ENCODE data around the gene MREG. TPM values are rescaled to one million over a fixed set of nuclear protein-coding genes. Genes with fewer than 3 reads are reported as not detected.

MREG gene
- total RNA-seq, 1 experiment from 2014 or later = 16.9 TPM

DNA sequence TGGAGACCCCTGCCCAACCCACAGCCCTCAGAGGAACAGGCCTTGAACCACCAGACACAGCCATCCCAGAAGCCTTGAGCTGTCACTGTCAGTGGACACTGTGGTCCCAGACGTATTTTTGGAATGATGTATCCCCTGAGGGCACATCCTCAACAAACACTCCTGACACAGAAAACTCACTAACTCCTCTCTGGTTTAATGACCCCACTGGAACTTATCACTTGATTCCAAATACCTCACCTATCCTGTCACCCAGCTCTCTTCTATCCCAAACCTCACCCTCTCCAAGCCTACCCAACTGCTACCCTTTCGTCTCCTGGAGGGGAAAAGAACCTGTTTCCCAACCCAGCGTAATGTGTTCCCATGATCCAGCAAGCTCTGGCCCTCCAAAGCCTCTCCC is 111.6 kb downstream of the MREG start:
- Histone ChIP-seq H3K27ac (ENCODE audit: low read depth, low read length) (no peak overlapping the region), H3K4me3 (replicated peaks in 1 of 2; ENCODE audit: low read depth in 1 of 2, low read length in 2 of 2) (no peak overlapping the region), H3K9me3 (ENCODE audit: control insufficient read depth in 1 of 2, insufficient read depth in 1 of 2, low read depth in 1 of 2, low read length in 2 of 2) (no peaks in the 10 kb centered on the region), H2AFZ (ENCODE audit: low read depth, low read length, poor library complexity, severe bottlenecking) (no peak overlapping the region), H3K4me2 (ENCODE audit: low read length) (no peak overlapping the region), H3K4me1 (ENCODE audit: control insufficient read depth in 1 of 2, insufficient read depth in 2 of 2, low read length in 2 of 2) (no peaks in the 10 kb centered on the region), H3K9me2 (ENCODE audit: insufficient read depth) (no peaks in the 10 kb centered on the region), H3K36me3 (ENCODE audit: control insufficient read depth in 1 of 2, insufficient read depth in 2 of 2, low read length in 2 of 2) (no peaks in the 10 kb centered on the region), H3K79me2 (ENCODE audit: insufficient read depth, low read length) (no peaks in the 10 kb centered on the region), H3K27me3 (ENCODE audit: insufficient read depth, low read length) (no peaks in the 10 kb centered on the region), H3K9ac (ENCODE audit: low read length) (no peak overlapping the region), H4K20me1 (ENCODE audit: insufficient read depth) (no peaks in the 10 kb centered on the region)
- TF ChIP-seq EZH2 (IDR thresholded peaks at IDR 0.05) = no peak
- TF ChIP-seq, protein P1, sequence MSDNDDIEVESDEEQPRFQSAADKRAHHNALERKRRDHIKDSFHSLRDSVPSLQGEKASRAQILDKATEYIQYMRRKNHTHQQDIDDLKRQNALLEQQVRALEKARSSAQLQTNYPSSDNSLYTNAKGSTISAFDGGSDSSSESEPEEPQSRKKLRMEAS (IDR thresholded peaks at IDR 0.05) = no peak
- TF ChIP-seq EGR1 (IDR thresholded peaks at IDR 0.05; ENCODE audit: low read depth) = no peak
- no peak for TF ChIP-seq SIN3A (IDR thresholded peaks at IDR 0.05; ENCODE audit: low read depth)
- no peak for TF ChIP-seq TCF7L2 (IDR thresholded peaks at IDR 0.05; ENCODE audit: borderline replicate concordance, extremely low read depth, insufficient read depth, insufficient read length)
- no peak for TF ChIP-seq POLR2A (IDR thresholded peaks at IDR 0.05; ENCODE audit: borderline replicate concordance, extremely low read depth, insufficient read depth, insufficient read length)
- TF ChIP-seq, protein P2, sequence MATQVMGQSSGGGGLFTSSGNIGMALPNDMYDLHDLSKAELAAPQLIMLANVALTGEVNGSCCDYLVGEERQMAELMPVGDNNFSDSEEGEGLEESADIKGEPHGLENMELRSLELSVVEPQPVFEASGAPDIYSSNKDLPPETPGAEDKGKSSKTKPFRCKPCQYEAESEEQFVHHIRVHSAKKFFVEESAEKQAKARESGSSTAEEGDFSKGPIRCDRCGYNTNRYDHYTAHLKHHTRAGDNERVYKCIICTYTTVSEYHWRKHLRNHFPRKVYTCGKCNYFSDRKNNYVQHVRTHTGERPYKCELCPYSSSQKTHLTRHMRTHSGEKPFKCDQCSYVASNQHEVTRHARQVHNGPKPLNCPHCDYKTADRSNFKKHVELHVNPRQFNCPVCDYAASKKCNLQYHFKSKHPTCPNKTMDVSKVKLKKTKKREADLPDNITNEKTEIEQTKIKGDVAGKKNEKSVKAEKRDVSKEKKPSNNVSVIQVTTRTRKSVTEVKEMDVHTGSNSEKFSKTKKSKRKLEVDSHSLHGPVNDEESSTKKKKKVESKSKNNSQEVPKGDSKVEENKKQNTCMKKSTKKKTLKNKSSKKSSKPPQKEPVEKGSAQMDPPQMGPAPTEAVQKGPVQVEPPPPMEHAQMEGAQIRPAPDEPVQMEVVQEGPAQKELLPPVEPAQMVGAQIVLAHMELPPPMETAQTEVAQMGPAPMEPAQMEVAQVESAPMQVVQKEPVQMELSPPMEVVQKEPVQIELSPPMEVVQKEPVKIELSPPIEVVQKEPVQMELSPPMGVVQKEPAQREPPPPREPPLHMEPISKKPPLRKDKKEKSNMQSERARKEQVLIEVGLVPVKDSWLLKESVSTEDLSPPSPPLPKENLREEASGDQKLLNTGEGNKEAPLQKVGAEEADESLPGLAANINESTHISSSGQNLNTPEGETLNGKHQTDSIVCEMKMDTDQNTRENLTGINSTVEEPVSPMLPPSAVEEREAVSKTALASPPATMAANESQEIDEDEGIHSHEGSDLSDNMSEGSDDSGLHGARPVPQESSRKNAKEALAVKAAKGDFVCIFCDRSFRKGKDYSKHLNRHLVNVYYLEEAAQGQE (IDR thresholded peaks at IDR 0.05; ENCODE audit: low read depth) = no peak
- TF ChIP-seq JUND (IDR thresholded peaks at IDR 0.05) = no peak
- no peak for TF ChIP-seq RAD21 (IDR thresholded peaks at IDR 0.05; ENCODE audit: low read depth)
- TF ChIP-seq, protein P3, sequence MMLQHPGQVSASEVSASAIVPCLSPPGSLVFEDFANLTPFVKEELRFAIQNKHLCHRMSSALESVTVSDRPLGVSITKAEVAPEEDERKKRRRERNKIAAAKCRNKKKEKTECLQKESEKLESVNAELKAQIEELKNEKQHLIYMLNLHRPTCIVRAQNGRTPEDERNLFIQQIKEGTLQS (IDR thresholded peaks at IDR 0.05) = no peak
- intact Hi-C loops (cut with micrococcal nuclease) = no loop called here
- DNase-seq (ENCODE audit: low read depth, low spot score) (no peak), ATAC-seq (no peak)
- ChIA-PET POLR2A (no interaction called here), RAD21 (ENCODE audit: low non-redundant PET in 1 of 2, low total read pairs in 2 of 2, uncharacterized antibody in 2 of 2, unreplicated experiment in 2 of 2) (no interaction called here), CTCF (no interaction called here)
- BruUV-seq (replicated peaks) = no TSS peak

All from HCT116 (cell line).